ENCODE data around the gene FGF22.

The FGF22 gene

DNA sequence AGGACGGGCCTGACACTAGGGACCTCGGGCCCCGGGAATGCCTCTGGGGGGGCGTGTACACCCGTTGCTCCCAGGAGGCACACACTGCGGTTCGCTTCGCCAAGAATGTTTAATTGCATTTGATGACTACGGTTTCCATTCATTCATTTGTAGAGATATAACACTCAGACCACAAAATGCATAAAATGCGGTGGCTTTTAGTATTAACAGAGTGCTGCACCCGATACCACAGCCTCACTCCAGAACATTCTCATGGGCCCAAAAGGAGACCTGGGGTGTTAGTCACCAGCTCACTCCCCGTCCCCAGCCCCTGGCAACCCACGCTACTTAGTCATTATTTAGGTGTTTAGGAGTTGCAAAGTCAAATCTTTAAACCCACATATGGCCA is 28.2 kb upstream of the FGF22 start:
- 0 out of 2 replicates have a peak, but pooled peaks cover 2% of the 10 kb centered on the region for H3F3A ChIP-seq (ENCODE audit: insufficient read depth, low read length)
- H3K9me2 ChIP-seq (replicated peaks; ENCODE audit: insufficient read depth, low read length): no peaks in the 10 kb centered on the region
- H3K9me3 ChIP-seq (replicated peaks; ENCODE audit: insufficient read depth, low read length): no peaks in the 10 kb centered on the region
- no peaks in the 10 kb centered on the region for H4K20me1 ChIP-seq (ENCODE audit: insufficient read depth, low read length)
- no peaks in the 10 kb centered on the region for H3K36me3 ChIP-seq (replicated peaks; ENCODE audit: insufficient read depth, low read length)
- H3K4me1 ChIP-seq (ENCODE audit: low read length): no peaks in the 10 kb centered on the region
- no peak for DNase-seq
- no peak overlapping the region for H3K4me3 ChIP-seq (ENCODE audit: low read length)
- no peak overlapping the region for H3K4me2 ChIP-seq (ENCODE audit: low read depth, low read length)
- H3K27ac ChIP-seq (ENCODE audit: low read length): no peak overlapping the region
- H3K27me3 ChIP-seq (replicated peaks; ENCODE audit: insufficient read depth, low read length): peaks cover 8% of the 10 kb centered on the region; the same call in 1 of the 2 replicates
- no peak overlapping the region for H2AFZ ChIP-seq (ENCODE audit: low read length)
- no peaks in the 10 kb centered on the region for H3K79me2 ChIP-seq (ENCODE audit: low read length)
- no peak for TF ChIP-seq EZH2 (optimal IDR thresholded peaks at IDR 0.05; ENCODE audit: low read depth, low read length)
- TF ChIP-seq, protein P1, sequence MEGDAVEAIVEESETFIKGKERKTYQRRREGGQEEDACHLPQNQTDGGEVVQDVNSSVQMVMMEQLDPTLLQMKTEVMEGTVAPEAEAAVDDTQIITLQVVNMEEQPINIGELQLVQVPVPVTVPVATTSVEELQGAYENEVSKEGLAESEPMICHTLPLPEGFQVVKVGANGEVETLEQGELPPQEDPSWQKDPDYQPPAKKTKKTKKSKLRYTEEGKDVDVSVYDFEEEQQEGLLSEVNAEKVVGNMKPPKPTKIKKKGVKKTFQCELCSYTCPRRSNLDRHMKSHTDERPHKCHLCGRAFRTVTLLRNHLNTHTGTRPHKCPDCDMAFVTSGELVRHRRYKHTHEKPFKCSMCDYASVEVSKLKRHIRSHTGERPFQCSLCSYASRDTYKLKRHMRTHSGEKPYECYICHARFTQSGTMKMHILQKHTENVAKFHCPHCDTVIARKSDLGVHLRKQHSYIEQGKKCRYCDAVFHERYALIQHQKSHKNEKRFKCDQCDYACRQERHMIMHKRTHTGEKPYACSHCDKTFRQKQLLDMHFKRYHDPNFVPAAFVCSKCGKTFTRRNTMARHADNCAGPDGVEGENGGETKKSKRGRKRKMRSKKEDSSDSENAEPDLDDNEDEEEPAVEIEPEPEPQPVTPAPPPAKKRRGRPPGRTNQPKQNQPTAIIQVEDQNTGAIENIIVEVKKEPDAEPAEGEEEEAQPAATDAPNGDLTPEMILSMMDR (IDR thresholded peaks at IDR 0.05; ENCODE audit: low read length): no peak
- TF ChIP-seq EZH2phosphoT487 (IDR thresholded peaks at IDR 0.05; ENCODE audit: low read length): no peak
- H3K9ac ChIP-seq (ENCODE audit: low read length): no peak overlapping the region

DNA sequence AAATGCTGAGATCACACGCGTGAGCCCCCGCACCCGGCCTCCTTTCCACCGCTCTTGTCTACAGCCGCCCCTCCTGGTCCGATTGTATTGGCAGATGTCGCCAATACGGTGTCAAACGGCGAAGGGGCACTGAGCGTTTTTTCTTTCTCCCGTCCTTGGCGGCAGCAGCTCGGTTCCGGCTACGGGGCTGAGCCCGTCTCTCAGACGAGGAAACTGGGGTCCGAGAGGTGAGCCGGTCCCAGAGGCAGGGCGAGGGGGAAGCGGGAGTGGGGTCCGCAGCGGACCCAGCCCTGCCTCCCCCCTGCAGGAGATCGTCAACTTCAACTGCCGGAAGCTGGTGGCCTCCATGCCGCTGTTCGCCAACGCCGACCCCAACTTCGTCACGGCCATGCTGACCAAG is 26.7 kb upstream of the FGF22 start:
- no peaks in the 10 kb centered on the region for H4K20me1 ChIP-seq (ENCODE audit: insufficient read depth, low read length)
- no peak overlapping the region for H3K4me2 ChIP-seq (ENCODE audit: low read depth, low read length)
- H3K9me2 ChIP-seq (replicated peaks; ENCODE audit: insufficient read depth, low read length): no peaks in the 10 kb centered on the region
- no peaks in the 10 kb centered on the region for H3K79me2 ChIP-seq (ENCODE audit: low read length)
- no peaks in the 10 kb centered on the region for H3K9me3 ChIP-seq (replicated peaks; ENCODE audit: insufficient read depth, low read length)
- H3K27me3 ChIP-seq (replicated peaks; ENCODE audit: insufficient read depth, low read length): 0 out of 2 replicates have a peak, but pooled peaks cover 3% of the 10 kb centered on the region
- no peak for DNase-seq
- H2AFZ ChIP-seq (ENCODE audit: low read length): no peak overlapping the region
- H3F3A ChIP-seq (ENCODE audit: insufficient read depth, low read length): 0 out of 2 replicates have a peak, but pooled peaks cover 2% of the 10 kb centered on the region
- H3K4me1 ChIP-seq (ENCODE audit: low read length): no peaks in the 10 kb centered on the region
- H3K36me3 ChIP-seq (replicated peaks; ENCODE audit: insufficient read depth, low read length): no peaks in the 10 kb centered on the region
- H3K9ac ChIP-seq (ENCODE audit: low read length): no peak overlapping the region
- no peak overlapping the region for H3K27ac ChIP-seq (ENCODE audit: low read length)
- TF ChIP-seq EZH2 (optimal IDR thresholded peaks at IDR 0.05; ENCODE audit: low read depth, low read length): no peak
- TF ChIP-seq EZH2phosphoT487 (IDR thresholded peaks at IDR 0.05; ENCODE audit: low read length): no peak
- TF ChIP-seq, protein P1 (IDR thresholded peaks at IDR 0.05; ENCODE audit: low read length): no peak
- no peak overlapping the region for H3K4me3 ChIP-seq (ENCODE audit: low read length)

DNA sequence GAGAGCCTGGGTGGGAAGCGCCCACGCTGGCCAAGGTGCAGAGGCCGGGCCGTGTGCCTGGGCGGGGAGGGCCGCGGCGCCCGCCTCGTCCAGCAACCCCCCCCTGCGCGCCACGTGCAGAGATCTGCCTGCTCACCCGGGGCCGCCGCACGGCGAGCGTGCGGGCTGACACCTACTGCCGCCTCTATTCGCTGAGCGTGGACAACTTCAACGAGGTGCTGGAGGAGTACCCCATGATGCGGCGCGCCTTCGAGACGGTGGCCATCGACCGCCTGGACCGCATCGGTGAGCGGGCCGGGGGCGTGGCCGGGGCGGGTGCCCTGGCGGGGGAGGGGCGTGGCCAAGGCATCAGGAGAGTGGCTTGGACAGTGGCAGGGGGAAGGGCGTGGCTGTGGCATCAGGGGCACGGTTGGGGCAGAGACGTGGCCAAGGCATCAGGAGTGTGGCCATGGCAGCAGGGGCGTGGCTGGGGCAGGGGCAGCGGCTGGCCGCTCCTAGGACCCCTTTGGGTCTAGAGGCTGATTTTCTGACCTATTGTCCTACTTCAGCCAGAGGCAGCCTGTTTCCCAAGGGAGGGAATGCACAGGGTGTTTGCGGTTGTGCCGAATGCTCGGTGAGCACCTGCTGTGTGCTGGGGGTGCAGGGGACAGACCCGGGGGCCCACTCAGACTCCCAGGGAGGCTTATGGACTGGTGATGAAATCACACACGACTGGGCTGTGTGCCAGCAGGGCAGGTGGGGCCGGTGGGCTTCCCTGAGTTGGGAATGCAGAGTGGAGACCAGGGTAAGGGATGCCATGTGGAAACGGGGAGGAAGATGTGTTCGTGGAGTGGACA is 25.7 kb upstream of the FGF22 start:
- Histone ChIP-seq H3K9me3 (replicated peaks; ENCODE audit: insufficient read depth, low read length) (no peaks in the 10 kb centered on the region), H3K4me2 (ENCODE audit: low read depth, low read length) (no peak overlapping the region), H3K27me3 (replicated peaks; ENCODE audit: insufficient read depth, low read length) (0 out of 2 replicates have a peak, but pooled peaks cover 3% of the 10 kb centered on the region), H3K9me2 (replicated peaks; ENCODE audit: insufficient read depth, low read length) (no peaks in the 10 kb centered on the region), H3K9ac (ENCODE audit: low read length) (no peak overlapping the region), H4K20me1 (ENCODE audit: insufficient read depth, low read length) (no peaks in the 10 kb centered on the region), H3F3A (ENCODE audit: insufficient read depth, low read length) (0 out of 2 replicates have a peak, but pooled peaks cover 2% of the 10 kb centered on the region), H3K79me2 (ENCODE audit: low read length) (no peaks in the 10 kb centered on the region), H3K36me3 (replicated peaks; ENCODE audit: insufficient read depth, low read length) (no peaks in the 10 kb centered on the region; the same call in 1 of the 2 replicates), H2AFZ (ENCODE audit: low read length) (no peak overlapping the region), H3K4me3 (ENCODE audit: low read length) (no peak overlapping the region), H3K4me1 (ENCODE audit: low read length) (no peaks in the 10 kb centered on the region), H3K27ac (ENCODE audit: low read length) (no peak overlapping the region)
- TF ChIP-seq EZH2phosphoT487 (IDR thresholded peaks at IDR 0.05; ENCODE audit: low read length) (no peak), EZH2 (optimal IDR thresholded peaks at IDR 0.05; ENCODE audit: low read depth, low read length) (no peak)
- TF ChIP-seq, protein P1 (IDR thresholded peaks at IDR 0.05; ENCODE audit: low read length): no peak
- no peak for DNase-seq

Data from MM.1S (cell line).